ENCODE data around the gene NT5C1A.
A peak's percentile ranks its signal among the peaks of the same experiment; 100 is the strongest.

NT5C1A gene

DNA sequence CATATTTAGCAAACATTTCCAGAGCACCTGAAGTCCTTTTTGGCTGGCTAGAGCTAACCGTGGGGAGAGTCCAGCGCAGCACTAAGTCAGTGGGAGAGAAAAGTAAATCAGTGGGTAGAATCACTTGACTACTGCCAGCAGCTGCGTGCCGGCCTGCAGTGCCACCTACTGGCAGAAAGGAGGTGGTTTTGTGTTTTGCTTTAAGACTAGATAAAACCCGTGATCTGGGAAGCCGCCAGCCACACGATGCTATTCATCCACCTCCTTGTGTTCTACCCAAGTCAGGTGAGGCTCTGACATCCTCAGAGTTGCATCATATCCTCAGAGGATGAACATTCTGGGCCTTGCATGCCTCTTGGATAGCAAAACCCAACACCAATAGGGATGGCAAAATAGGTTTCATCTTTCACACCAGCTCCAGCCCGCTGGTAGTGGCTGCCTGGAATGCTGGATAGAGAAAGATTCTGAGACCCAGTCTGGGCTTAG lies 18.3 kb downstream of the NT5C1A start:
- ChIA-PET POLR2A (interaction anchor here (0.6 kb wide), 1 partner anchor 50 kb away, joined by 5 read pairs; no protein-coding TSS in a partner anchor), CTCF (interaction anchor here (0.5 to 15.5 kb wide), 32 partner anchors 8 to 670 kb away, joined by 3 to 350 read pairs (median 4); partner anchors contain the start of genes HEYL, HPCAL4 and NT5C1A)
- Histone ChIP-seq H3K36me3 (ENCODE audit: control insufficient read depth in 2 of 2, insufficient read depth in 1 of 2, low read length in 2 of 2) (no peaks in the 10 kb centered on the region), H3K27ac (ENCODE audit: extremely low read depth, low read depth, low read length) (no peak overlapping the region), H3K4me1 (ENCODE audit: control insufficient read depth, insufficient read depth, low read length) (no peaks in the 10 kb centered on the region), H3K9me3 (ENCODE audit: control insufficient read depth, insufficient read depth, low read depth, low read length) (no peaks in the 10 kb centered on the region), H3K4me3 (ENCODE audit: low read depth, low read length) (no peak overlapping the region)
- TF ChIP-seq ZBTB17 (tag by site-specific recombination; IDR thresholded peaks at IDR 0.05) (peak; percentile 80), ZNF654 (tag by site-specific recombination; IDR thresholded peaks at IDR 0.05; ENCODE audit: low read depth) (peak; percentile 96), ZNF184 (tag by site-specific recombination; IDR thresholded peaks at IDR 0.05) (0 out of 2 replicates have a peak, but pooled peaks have one; percentile 18), ZFHX2 (tag by site-specific recombination; conservative IDR thresholded peaks at IDR 0.05) (peak; percentile 72), ZNF2 (tag by site-specific recombination; IDR thresholded peaks at IDR 0.05) (peak; percentile 78; the same call in 1 of the 2 replicates), EGR2 (tag by site-specific recombination; IDR thresholded peaks at IDR 0.05; ENCODE audit: low read depth) (peak; percentile 80)
- TF ChIP-seq, protein P1, sequence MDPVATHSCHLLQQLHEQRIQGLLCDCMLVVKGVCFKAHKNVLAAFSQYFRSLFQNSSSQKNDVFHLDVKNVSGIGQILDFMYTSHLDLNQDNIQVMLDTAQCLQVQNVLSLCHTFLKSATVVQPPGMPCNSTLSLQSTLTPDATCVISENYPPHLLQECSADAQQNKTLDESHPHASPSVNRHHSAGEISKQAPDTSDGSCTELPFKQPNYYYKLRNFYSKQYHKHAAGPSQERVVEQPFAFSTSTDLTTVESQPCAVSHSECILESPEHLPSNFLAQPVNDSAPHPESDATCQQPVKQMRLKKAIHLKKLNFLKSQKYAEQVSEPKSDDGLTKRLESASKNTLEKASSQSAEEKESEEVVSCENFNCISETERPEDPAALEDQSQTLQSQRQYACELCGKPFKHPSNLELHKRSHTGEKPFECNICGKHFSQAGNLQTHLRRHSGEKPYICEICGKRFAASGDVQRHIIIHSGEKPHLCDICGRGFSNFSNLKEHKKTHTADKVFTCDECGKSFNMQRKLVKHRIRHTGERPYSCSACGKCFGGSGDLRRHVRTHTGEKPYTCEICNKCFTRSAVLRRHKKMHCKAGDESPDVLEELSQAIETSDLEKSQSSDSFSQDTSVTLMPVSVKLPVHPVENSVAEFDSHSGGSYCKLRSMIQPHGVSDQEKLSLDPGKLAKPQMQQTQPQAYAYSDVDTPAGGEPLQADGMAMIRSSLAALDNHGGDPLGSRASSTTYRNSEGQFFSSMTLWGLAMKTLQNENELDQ (tag by site-specific recombination; IDR thresholded peaks at IDR 0.05; ENCODE audit: low read depth), result no peak
- TF ChIP-seq, protein P2, sequence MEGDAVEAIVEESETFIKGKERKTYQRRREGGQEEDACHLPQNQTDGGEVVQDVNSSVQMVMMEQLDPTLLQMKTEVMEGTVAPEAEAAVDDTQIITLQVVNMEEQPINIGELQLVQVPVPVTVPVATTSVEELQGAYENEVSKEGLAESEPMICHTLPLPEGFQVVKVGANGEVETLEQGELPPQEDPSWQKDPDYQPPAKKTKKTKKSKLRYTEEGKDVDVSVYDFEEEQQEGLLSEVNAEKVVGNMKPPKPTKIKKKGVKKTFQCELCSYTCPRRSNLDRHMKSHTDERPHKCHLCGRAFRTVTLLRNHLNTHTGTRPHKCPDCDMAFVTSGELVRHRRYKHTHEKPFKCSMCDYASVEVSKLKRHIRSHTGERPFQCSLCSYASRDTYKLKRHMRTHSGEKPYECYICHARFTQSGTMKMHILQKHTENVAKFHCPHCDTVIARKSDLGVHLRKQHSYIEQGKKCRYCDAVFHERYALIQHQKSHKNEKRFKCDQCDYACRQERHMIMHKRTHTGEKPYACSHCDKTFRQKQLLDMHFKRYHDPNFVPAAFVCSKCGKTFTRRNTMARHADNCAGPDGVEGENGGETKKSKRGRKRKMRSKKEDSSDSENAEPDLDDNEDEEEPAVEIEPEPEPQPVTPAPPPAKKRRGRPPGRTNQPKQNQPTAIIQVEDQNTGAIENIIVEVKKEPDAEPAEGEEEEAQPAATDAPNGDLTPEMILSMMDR (tag by site-specific recombination; IDR thresholded peaks at IDR 0.05), result peak; percentile 83
- TF ChIP-seq, protein P3, sequence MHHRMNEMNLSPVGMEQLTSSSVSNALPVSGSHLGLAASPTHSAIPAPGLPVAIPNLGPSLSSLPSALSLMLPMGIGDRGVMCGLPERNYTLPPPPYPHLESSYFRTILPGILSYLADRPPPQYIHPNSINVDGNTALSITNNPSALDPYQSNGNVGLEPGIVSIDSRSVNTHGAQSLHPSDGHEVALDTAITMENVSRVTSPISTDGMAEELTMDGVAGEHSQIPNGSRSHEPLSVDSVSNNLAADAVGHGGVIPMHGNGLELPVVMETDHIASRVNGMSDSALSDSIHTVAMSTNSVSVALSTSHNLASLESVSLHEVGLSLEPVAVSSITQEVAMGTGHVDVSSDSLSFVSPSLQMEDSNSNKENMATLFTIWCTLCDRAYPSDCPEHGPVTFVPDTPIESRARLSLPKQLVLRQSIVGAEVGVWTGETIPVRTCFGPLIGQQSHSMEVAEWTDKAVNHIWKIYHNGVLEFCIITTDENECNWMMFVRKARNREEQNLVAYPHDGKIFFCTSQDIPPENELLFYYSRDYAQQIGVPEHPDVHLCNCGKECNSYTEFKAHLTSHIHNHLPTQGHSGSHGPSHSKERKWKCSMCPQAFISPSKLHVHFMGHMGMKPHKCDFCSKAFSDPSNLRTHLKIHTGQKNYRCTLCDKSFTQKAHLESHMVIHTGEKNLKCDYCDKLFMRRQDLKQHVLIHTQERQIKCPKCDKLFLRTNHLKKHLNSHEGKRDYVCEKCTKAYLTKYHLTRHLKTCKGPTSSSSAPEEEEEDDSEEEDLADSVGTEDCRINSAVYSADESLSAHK (tag by site-specific recombination; IDR thresholded peaks at IDR 0.05), result no peak

DNA sequence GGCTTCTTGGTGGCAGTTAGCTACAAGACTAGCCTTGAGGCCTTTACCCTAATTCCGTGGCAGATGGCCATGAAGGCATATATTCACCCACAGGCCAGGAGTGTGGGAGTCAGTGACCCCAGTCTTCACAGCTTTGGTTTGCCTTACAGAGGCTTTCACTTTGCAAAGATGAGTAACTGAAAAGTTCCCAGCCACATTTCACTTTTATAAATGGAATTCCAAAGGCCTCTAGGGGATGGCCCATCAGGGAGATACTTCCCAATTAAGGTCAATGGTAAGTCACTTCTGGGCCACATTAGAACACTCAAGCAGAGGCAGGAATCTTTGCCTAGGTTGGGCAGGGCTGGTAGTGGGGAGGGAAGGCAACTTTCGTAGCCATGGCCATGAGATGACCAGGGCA lies 19.4 kb downstream of the NT5C1A start:
- TF ChIP-seq ZIC2 (tag by site-specific recombination; IDR thresholded peaks at IDR 0.05), result no peak
- TF ChIP-seq ZNF473 (tag by site-specific recombination; IDR thresholded peaks at IDR 0.05), result no peak
- no peak for TF ChIP-seq ZNF501 (tag by site-specific recombination; IDR thresholded peaks at IDR 0.05)
- CTCF ChIA-PET, result interaction anchor here (0.6 to 15.5 kb wide), 11 partner anchors 12 to 460 kb away, joined by 3 to 350 read pairs (median 4); partner anchors contain the start of gene NT5C1A
- POLR2A ChIA-PET, result interaction anchor here (0.6 kb wide), 1 partner anchor 46 kb away, joined by 4 read pairs; no protein-coding TSS in a partner anchor

DNA sequence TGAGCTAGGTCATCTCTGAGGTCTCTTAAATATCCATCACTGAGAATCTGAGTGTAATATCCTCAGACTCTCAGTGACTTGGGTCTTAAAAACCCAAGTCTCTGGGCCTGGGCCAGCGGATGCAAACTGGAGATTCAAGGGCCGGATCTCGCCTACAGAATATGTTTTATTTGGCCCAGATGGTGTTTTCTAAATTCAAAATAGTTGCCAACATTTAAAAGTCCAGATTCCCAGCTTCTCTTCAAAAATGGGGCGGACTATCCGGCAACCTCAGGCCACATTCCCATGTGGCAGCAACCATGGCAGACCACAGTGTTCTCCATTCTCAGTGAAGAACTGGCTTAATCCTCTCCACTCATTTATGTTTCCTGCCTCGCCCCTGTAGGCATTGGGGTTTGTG lies 19.8 kb downstream of the NT5C1A start:
- CTCF ChIA-PET, result interaction anchor here (0.6 to 15.5 kb wide), 11 partner anchors 15 to 542 kb away, joined by 3 to 350 read pairs (median 3); partner anchors contain the start of gene NT5C1A
- Histone ChIP-seq H3K9me3 (ENCODE audit: control insufficient read depth, insufficient read depth, low read depth, low read length) (no peaks in the 10 kb centered on the region), H3K27ac (ENCODE audit: extremely low read depth, low read depth, low read length) (no peak overlapping the region), H3K36me3 (ENCODE audit: control insufficient read depth in 2 of 2, insufficient read depth in 1 of 2, low read length in 2 of 2) (no peaks in the 10 kb centered on the region), H3K4me1 (ENCODE audit: control insufficient read depth, insufficient read depth, low read length) (no peaks in the 10 kb centered on the region), H3K4me3 (ENCODE audit: low read depth, low read length) (no peak overlapping the region)
- POLR2A ChIA-PET, result interaction anchor here (0.6 kb wide), 1 partner anchor 46 kb away, joined by 4 read pairs; no protein-coding TSS in a partner anchor
- TF ChIP-seq, protein P4, sequence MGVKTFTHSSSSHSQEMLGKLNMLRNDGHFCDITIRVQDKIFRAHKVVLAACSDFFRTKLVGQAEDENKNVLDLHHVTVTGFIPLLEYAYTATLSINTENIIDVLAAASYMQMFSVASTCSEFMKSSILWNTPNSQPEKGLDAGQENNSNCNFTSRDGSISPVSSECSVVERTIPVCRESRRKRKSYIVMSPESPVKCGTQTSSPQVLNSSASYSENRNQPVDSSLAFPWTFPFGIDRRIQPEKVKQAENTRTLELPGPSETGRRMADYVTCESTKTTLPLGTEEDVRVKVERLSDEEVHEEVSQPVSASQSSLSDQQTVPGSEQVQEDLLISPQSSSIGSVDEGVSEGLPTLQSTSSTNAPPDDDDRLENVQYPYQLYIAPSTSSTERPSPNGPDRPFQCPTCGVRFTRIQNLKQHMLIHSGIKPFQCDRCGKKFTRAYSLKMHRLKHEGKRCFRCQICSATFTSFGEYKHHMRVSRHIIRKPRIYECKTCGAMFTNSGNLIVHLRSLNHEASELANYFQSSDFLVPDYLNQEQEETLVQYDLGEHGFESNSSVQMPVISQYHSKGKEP (tag by site-specific recombination; IDR thresholded peaks at IDR 0.05), result no peak
- no peak for TF ChIP-seq ZNF19 (tag by site-specific recombination; IDR thresholded peaks at IDR 0.05; ENCODE audit: low read depth)
- no peak for TF ChIP-seq ZNF133 (tag by site-specific recombination; IDR thresholded peaks at IDR 0.05)
- TF ChIP-seq SP2 (tag by site-specific recombination; IDR thresholded peaks at IDR 0.05), result no peak
- TF ChIP-seq ZNF223 (tag by site-specific recombination; IDR thresholded peaks at IDR 0.05), result no peak
- TF ChIP-seq ZNF777 (tag by site-specific recombination; IDR thresholded peaks at IDR 0.05; ENCODE audit: borderline replicate concordance), result no peak
- TF ChIP-seq KLF9 (tag by site-specific recombination; IDR thresholded peaks at IDR 0.05; ENCODE audit: low read depth), result no peak
- no peak for TF ChIP-seq ZNF248 (tag by site-specific recombination; IDR thresholded peaks at IDR 0.05)
- TF ChIP-seq, protein P5, sequence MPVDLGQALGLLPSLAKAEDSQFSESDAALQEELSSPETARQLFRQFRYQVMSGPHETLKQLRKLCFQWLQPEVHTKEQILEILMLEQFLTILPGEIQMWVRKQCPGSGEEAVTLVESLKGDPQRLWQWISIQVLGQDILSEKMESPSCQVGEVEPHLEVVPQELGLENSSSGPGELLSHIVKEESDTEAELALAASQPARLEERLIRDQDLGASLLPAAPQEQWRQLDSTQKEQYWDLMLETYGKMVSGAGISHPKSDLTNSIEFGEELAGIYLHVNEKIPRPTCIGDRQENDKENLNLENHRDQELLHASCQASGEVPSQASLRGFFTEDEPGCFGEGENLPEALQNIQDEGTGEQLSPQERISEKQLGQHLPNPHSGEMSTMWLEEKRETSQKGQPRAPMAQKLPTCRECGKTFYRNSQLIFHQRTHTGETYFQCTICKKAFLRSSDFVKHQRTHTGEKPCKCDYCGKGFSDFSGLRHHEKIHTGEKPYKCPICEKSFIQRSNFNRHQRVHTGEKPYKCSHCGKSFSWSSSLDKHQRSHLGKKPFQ (tag by site-specific recombination; IDR thresholded peaks at IDR 0.05), result no peak
- no peak for TF ChIP-seq ZNF16 (tag by site-specific recombination; IDR thresholded peaks at IDR 0.05; ENCODE audit: low read depth)

More for the DNA sequence above, 19.4 kb downstream of the NT5C1A start:
- H3K9me3 ChIP-seq (ENCODE audit: control insufficient read depth, insufficient read depth, low read depth, low read length), result no peaks in the 10 kb centered on the region
- no peaks in the 10 kb centered on the region for H3K4me1 ChIP-seq (ENCODE audit: control insufficient read depth, insufficient read depth, low read length)
- H3K27ac ChIP-seq (ENCODE audit: extremely low read depth, low read depth, low read length), result no peak overlapping the region
- H3K36me3 ChIP-seq (ENCODE audit: control insufficient read depth in 2 of 2, insufficient read depth in 1 of 2, low read length in 2 of 2), result no peaks in the 10 kb centered on the region
- no peak overlapping the region for H3K4me3 ChIP-seq (ENCODE audit: low read depth, low read length)

Data from HEK293 (cell line).